ENCODE results near the gene USP9Y.

DNA sequence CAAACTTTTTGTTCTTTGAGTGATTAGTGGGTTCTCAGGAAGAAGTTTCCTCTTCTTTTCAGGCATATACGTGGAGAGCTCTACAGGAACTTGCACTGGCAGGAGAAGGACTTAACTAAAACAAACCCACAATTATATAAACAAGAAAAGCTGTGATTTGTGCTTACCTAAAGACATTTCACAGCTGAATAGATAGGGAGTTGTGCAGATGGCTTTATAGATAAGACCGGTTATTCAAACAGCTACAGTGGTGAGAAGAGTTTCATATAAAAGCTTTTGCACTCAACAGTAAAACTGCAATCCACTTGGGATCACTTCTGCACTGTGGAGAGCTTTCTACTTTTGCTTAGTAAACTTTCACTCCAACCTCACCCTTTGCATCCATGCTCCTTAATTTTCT, 197.6 kb downstream of the USP9Y start:
- TF ChIP-seq, protein P1, sequence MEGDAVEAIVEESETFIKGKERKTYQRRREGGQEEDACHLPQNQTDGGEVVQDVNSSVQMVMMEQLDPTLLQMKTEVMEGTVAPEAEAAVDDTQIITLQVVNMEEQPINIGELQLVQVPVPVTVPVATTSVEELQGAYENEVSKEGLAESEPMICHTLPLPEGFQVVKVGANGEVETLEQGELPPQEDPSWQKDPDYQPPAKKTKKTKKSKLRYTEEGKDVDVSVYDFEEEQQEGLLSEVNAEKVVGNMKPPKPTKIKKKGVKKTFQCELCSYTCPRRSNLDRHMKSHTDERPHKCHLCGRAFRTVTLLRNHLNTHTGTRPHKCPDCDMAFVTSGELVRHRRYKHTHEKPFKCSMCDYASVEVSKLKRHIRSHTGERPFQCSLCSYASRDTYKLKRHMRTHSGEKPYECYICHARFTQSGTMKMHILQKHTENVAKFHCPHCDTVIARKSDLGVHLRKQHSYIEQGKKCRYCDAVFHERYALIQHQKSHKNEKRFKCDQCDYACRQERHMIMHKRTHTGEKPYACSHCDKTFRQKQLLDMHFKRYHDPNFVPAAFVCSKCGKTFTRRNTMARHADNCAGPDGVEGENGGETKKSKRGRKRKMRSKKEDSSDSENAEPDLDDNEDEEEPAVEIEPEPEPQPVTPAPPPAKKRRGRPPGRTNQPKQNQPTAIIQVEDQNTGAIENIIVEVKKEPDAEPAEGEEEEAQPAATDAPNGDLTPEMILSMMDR (IDR thresholded peaks at IDR 0.05; ENCODE audit: low read depth, low read length) = no peak
- TF ChIP-seq EZH2phosphoT487 (IDR thresholded peaks at IDR 0.05; ENCODE audit: low read depth) = no peak
